Activated T-helper 1 cell treated with anti-CD3 and anti-CD28 coated beads, Interleukin-12 subunit alpha, Interleukin-12 subunit beta, Interleukin-2, Interleukin-4 antibody, amounts not matched to agents 30 ng/mL and 10 ng/mL and 1 ng/mL, durations not matched to agents 14 hours and 24 hours and 36 hours (primary cell): Measurements from ENCODE around the gene RINT1. TPM values are rescaled to one million over a fixed set of nuclear protein-coding genes. Genes with fewer than 3 reads are reported as not detected.
A peak's percentile ranks its signal among the peaks of the same experiment; 100 is the strongest.
"Not testable (repeated sequence)": the region's sequence is repeated elsewhere in the genome, so short reads cannot be mapped to it uniquely, and the experiment has no call there.

Experiments used
- DNase-seq: peaks from one replicate; pipeline ENCODE4 v3.0.0; 2021; ENCODE audit warnings: low spot score
- H3K27ac Mint-ChIP-seq: one replicate; pipeline ENCODE4 v1.8.0; 2021; ENCODE audit warnings: mild to moderate bottlenecking, mixed read lengths
- H3K27me3 Mint-ChIP-seq: one replicate; pipeline ENCODE4 v1.8.0; 2022; ENCODE audit warnings: mild to moderate bottlenecking, moderate library complexity, mixed read lengths; ENCODE audit not compliant: insufficient read depth
- H3K36me3 Mint-ChIP-seq: one replicate; pipeline ENCODE4 v1.8.0; 2021; ENCODE audit warnings: low read depth, mixed read lengths
- H3K4me1 Mint-ChIP-seq: one replicate; pipeline ENCODE4 v1.8.0; 2021; ENCODE audit warnings: low read depth, mixed read lengths
- H3K4me3 Mint-ChIP-seq: one replicate; pipeline ENCODE4 v1.8.0; 2021; ENCODE audit warnings: mild to moderate bottlenecking, moderate library complexity, mixed read lengths
- H3K9me3 Mint-ChIP-seq: one replicate; pipeline ENCODE4 v1.8.0; 2021; ENCODE audit warnings: mixed read lengths
- intact Hi-C: fragments of 100-400 bp; cut with micrococcal nuclease; formaldehyde crosslinking; loops from one replicate; pipeline ENCODE4 v1.15.1; 2024
- total RNA-seq: library from RNA; stranded (reverse); gene quantifications from 2 replicates; pipeline ENCODE4 v1.2.3, GENCODE V29; 2022

The RINT1 gene
- total RNA-seq, 1 donor from 2014 or later: 21.9 TPM

DNA sequence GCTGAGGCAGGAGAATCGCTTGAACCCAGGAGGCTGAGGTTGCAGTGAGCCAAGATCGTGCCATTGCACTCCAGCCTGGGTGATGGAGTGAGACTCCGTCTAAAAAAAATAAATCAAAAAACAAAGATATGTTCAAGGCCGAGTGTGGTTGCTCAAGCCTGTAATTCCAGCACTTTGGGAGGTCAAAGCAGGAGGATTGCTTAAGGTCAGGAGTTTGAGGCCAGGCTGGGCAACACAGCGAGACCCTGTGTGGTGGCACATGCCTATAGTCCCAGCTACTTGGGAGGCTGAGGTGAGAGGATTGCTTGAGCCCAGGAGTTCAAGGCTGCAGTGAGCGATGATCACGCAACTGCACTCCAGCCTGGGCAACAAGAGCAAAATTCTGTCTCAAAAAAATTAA is 11.4 kb upstream of the RINT1 start:
- H3K36me3 Mint-ChIP-seq, H3K27me3 Mint-ChIP-seq, DNase-seq, H3K27ac Mint-ChIP-seq, H3K9me3 Mint-ChIP-seq: not testable (repeated sequence)
- intact Hi-C loops: loop anchor here (5.0 kb wide), 1 partner anchor 157 kb away; no protein-coding TSS in a partner anchor
- Mint-ChIP-seq H3K4me1 (peaks cover 14% of the 10 kb centered on the region), H3K4me3 (peak overlapping the region; percentile 68)

DNA sequence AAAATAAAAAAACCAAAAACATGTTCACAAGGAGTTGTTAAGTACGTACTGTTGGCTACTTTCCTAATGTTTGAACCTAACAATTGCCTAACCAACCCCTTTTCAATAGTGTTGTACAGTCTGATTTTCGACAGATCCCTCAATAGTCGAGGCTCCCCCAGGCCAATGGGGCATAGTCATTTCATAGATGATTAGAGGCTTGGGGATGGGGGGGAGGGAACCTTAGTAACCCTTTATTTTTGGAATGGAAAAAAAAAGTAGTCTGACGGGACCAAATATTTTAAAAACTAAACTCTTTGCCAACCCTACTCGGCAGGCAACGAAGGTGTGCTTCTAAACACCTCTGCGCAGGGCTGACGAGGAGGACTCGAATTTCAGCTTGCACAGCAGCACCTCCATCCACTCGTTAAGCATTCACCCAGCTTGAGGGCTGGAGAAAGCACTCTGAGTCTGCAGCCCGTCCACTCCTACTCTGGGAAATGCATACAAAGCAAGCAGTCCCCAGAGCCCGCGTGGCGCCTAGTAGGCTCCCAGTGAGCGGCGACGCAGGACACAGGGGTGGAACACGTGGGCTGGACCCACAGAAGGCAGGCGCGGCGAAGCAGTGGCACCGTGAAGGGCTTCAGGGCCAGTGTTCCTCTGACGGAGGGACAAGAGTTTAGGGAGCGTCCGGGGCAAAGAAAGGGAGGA is 10.8 kb upstream of the RINT1 start:
- peak overlapping the region; percentile 96 for H3K27ac Mint-ChIP-seq
- no peaks in the 10 kb centered on the region for H3K9me3 Mint-ChIP-seq
- H3K4me1 Mint-ChIP-seq: peaks cover 14% of the 10 kb centered on the region
- H3K4me3 Mint-ChIP-seq: peak overlapping the region; percentile 98
- peak; percentile 31 for DNase-seq
- no peaks in the 10 kb centered on the region for H3K27me3 Mint-ChIP-seq
- H3K36me3 Mint-ChIP-seq: peaks cover 8% of the 10 kb centered on the region
- intact Hi-C loops: loop anchor here (5.0 kb wide), 1 partner anchor 156 kb away; no protein-coding TSS in a partner anchor

DNA sequence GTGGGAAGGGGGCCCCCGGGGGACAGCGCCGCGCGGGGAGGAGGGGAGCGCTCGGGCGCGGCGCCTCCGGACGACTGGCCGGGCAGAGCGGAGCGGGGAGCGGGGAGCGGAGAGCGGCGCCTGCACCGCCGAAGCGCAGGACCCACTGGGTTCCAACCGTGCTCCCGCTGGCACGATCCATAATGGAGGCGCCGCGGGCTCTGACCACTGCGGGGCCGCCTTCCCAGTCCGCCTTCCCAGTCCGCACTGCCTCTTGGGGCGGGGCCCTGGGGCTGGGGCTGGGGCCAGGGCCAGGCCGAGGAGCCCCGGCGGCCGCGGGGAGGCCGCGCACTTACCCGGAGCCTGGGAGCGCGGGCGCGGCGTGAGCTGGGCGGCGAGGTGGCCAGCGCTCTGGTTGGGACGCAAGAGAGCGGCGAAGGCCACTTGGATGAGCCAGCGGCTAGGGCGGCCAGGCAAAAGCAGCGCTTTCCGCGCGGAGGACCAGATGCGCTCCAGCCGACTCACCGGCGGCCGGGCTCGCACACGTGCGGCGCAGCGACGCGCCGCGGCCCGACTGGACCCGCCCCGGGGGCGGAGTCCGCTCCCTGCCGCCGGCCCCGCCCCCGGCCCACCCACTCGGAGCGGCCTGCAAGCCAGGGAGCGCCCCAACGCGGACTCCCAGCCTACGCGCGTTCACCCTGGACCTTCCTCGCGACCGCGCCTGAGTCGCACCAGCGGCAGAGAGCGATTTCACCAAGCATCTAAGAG is 10.1 kb upstream of the RINT1 start, which contains the start of gene PUS7:
PUS7 (minus strand) TSS at position 555 of the 747 bp plus-strand sequence. CDS start 13,759 bp downstream, outside the sequence.
- Mint-ChIP-seq H3K27ac (peak within 1 kb of the TSS; percentile 96), H3K9me3 (no peaks in the 10 kb centered on the region), H3K4me3 (peak within 1 kb of the TSS; percentile 98), H3K4me1 (peaks cover 14% of the 10 kb centered on the region), H3K36me3 (peaks cover 8% of the 10 kb centered on the region), H3K27me3 (no peaks in the 10 kb centered on the region)
- intact Hi-C loops: loop anchor here (1.0 to 5.0 kb wide), 4 partner anchors 10 to 509 kb away; partner anchors contain the start of genes RINT1 and SRPK2
- peak; percentile 71 for DNase-seq

DNA sequence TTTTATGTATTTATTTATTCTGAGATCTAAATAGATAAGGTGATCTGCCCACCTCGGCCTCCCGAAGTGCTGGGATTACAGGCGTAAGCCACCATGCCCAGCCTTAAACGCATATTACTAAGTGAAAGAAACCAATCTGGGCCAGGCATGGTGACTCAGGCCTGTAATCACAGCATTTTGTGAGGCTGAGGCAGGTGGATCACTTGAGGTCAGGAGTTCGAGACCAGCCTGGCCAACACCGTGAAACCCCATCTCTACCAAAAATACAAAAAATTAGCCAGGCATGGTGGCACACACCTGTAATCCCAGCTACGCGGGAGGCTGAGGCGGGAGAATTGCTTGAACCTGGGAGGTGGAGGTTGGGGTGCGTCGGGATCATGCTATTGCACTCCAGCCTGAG is 7.6 kb upstream of the RINT1 start:
- not testable (repeated sequence) for H3K27me3 Mint-ChIP-seq, H3K4me3 Mint-ChIP-seq, H3K27ac Mint-ChIP-seq, H3K36me3 Mint-ChIP-seq, H3K9me3 Mint-ChIP-seq, DNase-seq
- intact Hi-C loops: loop anchor here (5.0 kb wide), 1 partner anchor 153 kb away; no protein-coding TSS in a partner anchor
- H3K4me1 Mint-ChIP-seq: peaks cover 14% of the 10 kb centered on the region

DNA sequence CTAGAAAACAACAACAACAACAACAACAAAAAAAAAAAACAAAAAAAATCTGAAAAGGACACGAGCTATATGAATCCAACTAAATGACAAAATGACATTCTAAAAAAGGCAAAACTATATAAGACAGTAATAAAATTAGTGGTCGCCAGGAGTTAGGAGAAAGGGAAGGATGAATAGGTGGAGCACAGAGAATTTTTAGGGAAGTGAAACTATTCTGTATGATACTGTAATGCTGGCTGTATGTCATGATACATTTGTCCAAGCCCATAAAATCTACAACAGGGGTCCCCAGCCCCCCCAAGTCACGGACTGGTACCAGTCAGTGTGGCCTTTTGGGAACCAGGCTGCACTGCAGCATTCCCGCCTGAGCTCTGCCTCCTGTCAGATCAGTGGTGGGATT is 7.2 kb upstream of the RINT1 start:
- peaks cover under 1% of the 10 kb centered on the region for H3K36me3 Mint-ChIP-seq

DNA sequence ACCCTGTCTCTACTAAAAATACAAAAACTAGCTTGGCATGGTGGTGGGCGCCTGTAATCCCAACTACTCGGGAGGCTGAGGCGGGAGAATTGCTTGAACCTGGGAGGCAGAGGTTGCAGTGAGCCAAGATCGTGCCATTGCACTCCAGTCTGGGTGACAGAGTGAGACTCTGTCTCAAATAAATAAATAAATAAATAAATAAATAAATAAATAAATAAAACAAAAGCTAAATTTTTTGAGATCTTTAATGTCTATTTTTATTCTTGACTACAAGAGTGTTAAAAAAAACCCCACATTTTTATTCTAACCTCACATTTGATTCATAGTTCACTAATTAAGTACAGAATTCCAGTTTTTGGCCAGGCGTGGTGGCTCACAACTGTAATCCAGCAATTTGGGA is 4.3 kb upstream of the RINT1 start:
- H3K9me3 Mint-ChIP-seq, H3K27ac Mint-ChIP-seq, intact Hi-C loops, H3K4me3 Mint-ChIP-seq, H3K27me3 Mint-ChIP-seq, H3K36me3 Mint-ChIP-seq, DNase-seq: not testable (repeated sequence)
- peaks cover 14% of the 10 kb centered on the region for H3K4me1 Mint-ChIP-seq

More for the DNA sequence above, 7.2 kb upstream of the RINT1 start:
- Mint-ChIP-seq H3K27ac (no peak overlapping the region), H3K9me3 (no peaks in the 10 kb centered on the region), H3K4me3 (no peak overlapping the region), H3K27me3 (no peaks in the 10 kb centered on the region), H3K4me1 (peaks cover 10% of the 10 kb centered on the region)
- DNase-seq: no peak
- intact Hi-C loops: loop anchor here (5.0 kb wide), 1 partner anchor 152 kb away; no protein-coding TSS in a partner anchor

DNA sequence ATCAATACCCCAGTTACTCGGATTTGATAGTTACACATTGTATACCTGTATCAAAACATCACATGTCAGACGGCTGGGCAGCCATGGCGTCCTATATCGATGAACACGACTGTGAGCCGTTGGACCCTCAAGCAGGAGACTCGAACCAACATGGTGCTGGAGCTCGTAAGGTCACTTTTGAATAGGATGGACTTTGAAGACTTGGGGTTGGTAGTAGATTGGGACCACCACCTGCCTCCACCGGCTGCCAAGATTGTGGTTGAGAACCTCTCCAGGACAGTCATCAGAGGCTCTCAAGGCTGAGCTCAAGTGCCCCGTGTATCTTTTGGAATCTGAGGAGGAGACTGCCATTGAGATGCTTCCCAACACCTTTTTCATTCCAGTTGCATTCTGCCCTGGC is 1.9 kb upstream of the RINT1 start:
- Mint-ChIP-seq H3K27ac (no peak overlapping the region), H3K4me3 (peak overlapping the region; percentile 35), H3K36me3 (peaks cover 7% of the 10 kb centered on the region), H3K9me3 (no peaks in the 10 kb centered on the region), H3K4me1 (peaks cover 21% of the 10 kb centered on the region), H3K27me3 (peaks cover 1% of the 10 kb centered on the region)
- intact Hi-C loops: loop anchor here (5.0 to 10.0 kb wide), 4 partner anchors 515 to 1637 kb away; partner anchors contain the start of genes HBP1 and ORC5
- no peak for DNase-seq

DNA sequence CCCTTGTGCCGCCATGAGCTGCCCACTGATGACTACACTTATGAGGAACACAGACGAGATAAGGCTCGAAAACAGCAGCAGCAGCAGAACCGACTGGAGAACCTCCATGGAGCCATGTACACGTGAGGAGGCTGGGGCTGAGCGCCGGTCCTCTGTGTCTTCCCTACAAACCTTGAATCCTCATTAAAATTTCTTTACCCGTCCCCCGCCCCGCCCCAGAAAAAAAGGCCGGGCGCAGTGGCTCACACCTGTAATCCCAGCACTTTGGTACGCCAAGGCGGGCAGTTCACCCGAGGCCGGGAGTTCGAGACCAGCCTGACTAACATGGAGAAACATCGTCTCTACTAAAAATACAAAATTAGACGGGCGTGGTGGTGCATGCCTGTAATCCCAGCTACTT is 1.5 kb upstream of the RINT1 start:
- no peaks in the 10 kb centered on the region for H3K9me3 Mint-ChIP-seq
- no peak overlapping the region for H3K27ac Mint-ChIP-seq

DNA sequence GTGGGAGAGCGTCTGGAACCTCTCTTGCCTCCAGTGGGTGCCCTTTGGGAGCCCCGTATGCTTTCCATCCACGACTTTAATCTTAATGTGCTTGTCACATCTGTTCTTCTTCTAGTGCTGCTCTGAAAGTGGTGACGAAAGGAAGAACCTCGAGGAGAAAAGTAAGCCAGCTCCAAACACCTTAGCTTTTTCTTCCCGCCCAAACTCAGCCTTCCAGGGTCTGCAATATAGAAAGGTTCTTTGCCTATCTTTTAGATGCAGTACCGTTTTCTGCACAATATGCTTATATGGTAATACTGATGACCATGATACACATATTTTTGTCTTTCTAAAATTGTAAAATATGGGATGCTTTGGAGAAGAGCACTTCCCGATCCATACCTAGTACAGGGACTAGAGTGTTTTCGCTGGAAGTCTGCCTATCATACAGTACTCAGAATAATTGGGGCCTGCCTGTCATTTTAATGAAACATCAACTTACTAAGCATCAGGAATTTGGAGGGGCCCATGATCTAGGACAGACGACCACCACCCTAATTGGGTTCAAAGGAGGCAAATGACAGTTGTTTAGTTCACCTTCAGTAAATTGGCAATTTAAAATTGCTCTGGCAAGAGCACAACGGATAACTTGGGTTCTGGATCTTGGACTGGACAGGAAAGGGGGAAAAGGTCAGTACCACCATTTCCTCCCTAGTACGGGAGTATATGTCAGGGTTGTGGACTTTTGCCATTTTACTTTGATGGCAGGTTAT is 884 bp downstream of the RINT1 start:
- Mint-ChIP-seq H3K27me3 (peaks cover 1% of the 10 kb centered on the region), H3K4me3 (peak overlapping the region; percentile 93), H3K9me3 (no peaks in the 10 kb centered on the region), H3K27ac (peak overlapping the region; percentile 95), H3K36me3 (peaks cover 10% of the 10 kb centered on the region), H3K4me1 (peaks cover 21% of the 10 kb centered on the region)
- intact Hi-C loops: loop anchor here (1.0 to 10.0 kb wide), 8 partner anchors 11 to 1634 kb away; partner anchors contain the start of genes HBP1, KMT2E, ORC5 and PUS7
- DNase-seq: no peak

More for the DNA sequence above, 1.5 kb upstream of the RINT1 start:
- intact Hi-C loops: loop anchor here (5.0 to 10.0 kb wide), 4 partner anchors 514 to 1637 kb away; partner anchors contain the start of genes HBP1 and ORC5
- peaks cover 1% of the 10 kb centered on the region for H3K27me3 Mint-ChIP-seq
- peak overlapping the region; percentile 35 for H3K4me3 Mint-ChIP-seq
- H3K36me3 Mint-ChIP-seq: peaks cover 7% of the 10 kb centered on the region
- peaks cover 21% of the 10 kb centered on the region for H3K4me1 Mint-ChIP-seq
- DNase-seq: no peak

DNA sequence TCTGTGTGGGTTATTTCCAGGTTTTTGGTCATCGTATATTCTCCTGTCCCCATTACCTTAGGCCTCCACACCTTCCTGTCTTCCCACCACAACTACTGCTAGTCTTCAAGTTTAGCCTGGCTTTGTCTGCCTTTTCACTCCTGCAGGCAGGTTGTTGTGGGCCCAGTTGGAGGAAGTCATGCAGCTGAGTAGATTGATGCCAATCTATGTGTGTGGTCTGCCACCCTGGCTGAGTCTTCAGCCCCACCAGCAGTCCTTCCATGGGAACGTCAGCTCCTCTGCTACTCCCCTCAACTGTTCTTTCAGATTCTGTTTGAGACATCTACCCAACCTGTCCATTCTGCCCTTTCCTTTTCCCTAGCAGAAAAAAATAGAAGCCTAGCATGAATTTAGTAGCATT is 6.3 kb downstream of the RINT1 start:
- H3K27me3 Mint-ChIP-seq: no peaks in the 10 kb centered on the region
- no peaks in the 10 kb centered on the region for H3K9me3 Mint-ChIP-seq
- intact Hi-C loops: loop anchor here (10.0 kb wide), 2 partner anchors 506 to 1334 kb away; partner anchors contain the start of gene ORC5
- H3K4me1 Mint-ChIP-seq: peaks cover 6% of the 10 kb centered on the region
- H3K4me3 Mint-ChIP-seq: no peak overlapping the region
- peaks cover 19% of the 10 kb centered on the region for H3K36me3 Mint-ChIP-seq
- no peak overlapping the region for H3K27ac Mint-ChIP-seq
- DNase-seq: no peak

DNA sequence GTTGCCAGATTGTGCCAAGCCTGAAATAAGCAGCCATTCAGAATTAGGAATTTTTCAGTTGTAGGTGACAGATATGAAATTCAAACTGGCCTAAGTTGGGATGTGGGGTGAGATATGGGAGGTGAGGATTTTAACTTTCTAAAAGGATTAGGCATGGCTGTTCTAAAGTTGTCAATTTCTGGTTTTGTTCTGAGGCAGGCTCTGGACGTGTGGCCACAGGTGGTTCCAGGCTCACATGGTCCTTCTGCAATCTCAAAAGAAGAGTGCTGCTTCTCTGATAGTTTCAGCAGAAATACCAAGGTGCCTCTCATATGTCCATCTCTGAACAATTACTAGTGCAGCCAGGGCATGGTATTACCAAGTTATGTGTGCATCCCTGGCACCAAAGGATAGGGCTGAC is 27.9 kb downstream of the RINT1 start:
- intact Hi-C loops: no loop called here
- H3K27me3 Mint-ChIP-seq: no peaks in the 10 kb centered on the region
- peaks cover 25% of the 10 kb centered on the region for H3K36me3 Mint-ChIP-seq
- H3K4me3 Mint-ChIP-seq: no peak overlapping the region
- no peak overlapping the region for H3K27ac Mint-ChIP-seq
- no peak for DNase-seq
- H3K4me1 Mint-ChIP-seq: no peaks in the 10 kb centered on the region
- no peaks in the 10 kb centered on the region for H3K9me3 Mint-ChIP-seq

DNA sequence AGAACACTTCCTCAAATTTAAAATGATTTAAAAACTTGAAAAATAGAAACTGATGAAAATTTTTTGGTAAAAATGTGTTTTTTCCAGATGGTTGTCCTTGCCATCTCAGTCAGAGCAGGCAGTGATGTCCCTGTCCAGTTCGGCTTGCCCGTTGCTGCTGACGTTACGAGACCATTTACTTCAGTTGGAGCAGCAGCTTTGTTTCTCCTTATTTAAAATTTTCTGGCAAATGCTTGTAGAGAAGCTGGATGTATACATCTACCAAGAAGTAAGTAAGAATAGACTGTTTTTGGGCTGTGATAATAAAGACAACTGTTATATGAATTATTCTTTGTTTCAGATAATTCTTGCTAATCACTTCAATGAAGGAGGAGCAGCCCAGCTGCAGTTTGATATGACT is 33.2 kb downstream of the RINT1 start:
- Mint-ChIP-seq H3K4me3 (no peak overlapping the region), H3K4me1 (no peaks in the 10 kb centered on the region), H3K27ac (no peak overlapping the region), H3K9me3 (no peaks in the 10 kb centered on the region), H3K36me3 (peaks cover 27% of the 10 kb centered on the region), H3K27me3 (no peaks in the 10 kb centered on the region)
- intact Hi-C loops: no loop called here
- no peak for DNase-seq
